ENCODE data around the gene TSEN2. TPM values are rescaled to one million over a fixed set of nuclear protein-coding genes. Genes with fewer than 3 reads are reported as not detected.
"Not testable (repeated sequence)": the region's sequence is repeated elsewhere in the genome, so short reads cannot be mapped to it uniquely, and the experiment has no call there.

The TSEN2 gene
- total RNA-seq, 1 experiment from 2014 or later, result 22.0 TPM

GRCh38 chr3:12455740-12456139 is 28.5 kb upstream of the TSEN2 start:
- DNase-seq (ENCODE audit: low read depth, low spot score) (no peak), ATAC-seq (no peak)
- no peak overlapping the region for H3K4me3 ChIP-seq (ENCODE audit: low read depth in 2 of 2, low read length in 2 of 2)
- ChIA-PET CTCF (no interaction called here), POLR2A (no interaction called here)
- no peaks in the 10 kb centered on the region for H3K36me3 ChIP-seq (ENCODE audit: control insufficient read depth, insufficient read depth, low read length)
- no peaks in the 10 kb centered on the region for H3K9me3 ChIP-seq (ENCODE audit: control insufficient read depth, insufficient read depth, low read depth, low read length)
- no peak overlapping the region; the same call in 1 of the 2 replicates for H3K27ac ChIP-seq (ENCODE audit: low read length)
- intact Hi-C loops (cut with micrococcal nuclease; ENCODE audit: unreplicated experiment), result no loop called here
- in situ Hi-C loops (cut with HindIII; ENCODE audit: low pct_unique_long_range_greater_than_20kb, low sequenced_read_pairs), result no loop called here
- H3K4me1 ChIP-seq (ENCODE audit: control insufficient read depth, insufficient read depth, low read length), result peaks cover 3% of the 10 kb centered on the region; the same call in 1 of the 2 replicates
- BruUV-seq (replicated peaks), result no TSS peak
- H3K27me3 ChIP-seq (ENCODE audit: control insufficient read depth, insufficient read depth, low read length), result no peaks in the 10 kb centered on the region
- TF ChIP-seq REST (IDR thresholded peaks at IDR 0.05; ENCODE audit: insufficient read depth in 1 of 2, low read depth in 2 of 2, low read length in 1 of 2) (no peak), POLR2AphosphoS5 (IDR thresholded peaks at IDR 0.05; ENCODE audit: low read depth, low read length) (no peak), TCF7L2 (IDR thresholded peaks at IDR 0.05; ENCODE audit: low read depth, low read length) (no peak), CTCF (IDR thresholded peaks at IDR 0.05) (no peak), SIN3A (IDR thresholded peaks at IDR 0.05; ENCODE audit: borderline replicate concordance, insufficient read depth, low read depth, low read length) (no peak)

- ATAC-seq (no peak), DNase-seq (ENCODE audit: low read depth, low spot score) (no peak)
- H3K27ac ChIP-seq (ENCODE audit: low read length), result peak overlapping the region; percentile 65; the same call in 1 of the 2 replicates
- TF ChIP-seq SIN3A (IDR thresholded peaks at IDR 0.05; ENCODE audit: borderline replicate concordance, insufficient read depth, low read depth, low read length) (no peak), CTCF (IDR thresholded peaks at IDR 0.05) (no peak), TCF7L2 (IDR thresholded peaks at IDR 0.05; ENCODE audit: low read depth, low read length) (no peak), POLR2AphosphoS5 (IDR thresholded peaks at IDR 0.05; ENCODE audit: low read depth, low read length) (no peak), REST (IDR thresholded peaks at IDR 0.05; ENCODE audit: insufficient read depth in 1 of 2, low read depth in 2 of 2, low read length in 1 of 2) (no peak)
- no peaks in the 10 kb centered on the region for H3K36me3 ChIP-seq (ENCODE audit: control insufficient read depth, insufficient read depth, low read length)
- peaks cover 3% of the 10 kb centered on the region; the same call in 1 of the 2 replicates for H3K4me1 ChIP-seq (ENCODE audit: control insufficient read depth, insufficient read depth, low read length)
- in situ Hi-C loops (cut with HindIII; ENCODE audit: low pct_unique_long_range_greater_than_20kb, low sequenced_read_pairs), result no loop called here
- no peaks in the 10 kb centered on the region for H3K27me3 ChIP-seq (ENCODE audit: control insufficient read depth, insufficient read depth, low read length)
- intact Hi-C loops (cut with micrococcal nuclease; ENCODE audit: unreplicated experiment), result no loop called here
- no TSS peak for BruUV-seq (replicated peaks)
- no peak overlapping the region for H3K4me3 ChIP-seq (ENCODE audit: low read depth in 2 of 2, low read length in 2 of 2)
- ChIA-PET CTCF (no interaction called here), POLR2A (interaction anchor here (0.6 kb wide), 1 partner anchor 35 kb away, joined by 3 read pairs; no protein-coding TSS in a partner anchor)
- no peaks in the 10 kb centered on the region for H3K9me3 ChIP-seq (ENCODE audit: control insufficient read depth, insufficient read depth, low read depth, low read length)
Observed at GRCh38 chr3:12456441-12456840, 27.8 kb upstream of the TSEN2 start.

GRCh38 chr3:12457380-12457779 is 26.9 kb upstream of the TSEN2 start:
- CTCF ChIA-PET; DNase-seq (ENCODE audit: low read depth, low spot score); ATAC-seq; BruUV-seq (replicated peaks); intact Hi-C loops (cut with micrococcal nuclease; ENCODE audit: unreplicated experiment); H3K36me3 ChIP-seq (ENCODE audit: control insufficient read depth, insufficient read depth, low read length); H3K27ac ChIP-seq (ENCODE audit: low read length); H3K9me3 ChIP-seq (ENCODE audit: control insufficient read depth, insufficient read depth, low read depth, low read length); H3K4me3 ChIP-seq (ENCODE audit: low read depth in 2 of 2, low read length in 2 of 2); H3K4me1 ChIP-seq (ENCODE audit: control insufficient read depth, insufficient read depth, low read length); in situ Hi-C loops (cut with HindIII; ENCODE audit: low pct_unique_long_range_greater_than_20kb, low sequenced_read_pairs); H3K27me3 ChIP-seq (ENCODE audit: control insufficient read depth, insufficient read depth, low read length); POLR2A ChIA-PET: not testable (repeated sequence)
